Measurements from ENCODE around the gene ADAM11.

- TF ChIP-seq JUNB (IDR thresholded peaks at IDR 0.05) (no peak), POLR2A (IDR thresholded peaks at IDR 0.05; ENCODE audit: low read length) (no peak), SMC3 (IDR thresholded peaks at IDR 0.05) (no peak), EP300 (IDR thresholded peaks at IDR 0.05) (no peak), RCOR1 (IDR thresholded peaks at IDR 0.05; ENCODE audit: low read depth, low read length) (no peak), SREBF2 (IDR thresholded peaks at IDR 0.05) (no peak), ZFP36 (IDR thresholded peaks at IDR 0.05; ENCODE audit: borderline replicate concordance, partially characterized antibody) (no peak)
- TF ChIP-seq, protein P1, sequence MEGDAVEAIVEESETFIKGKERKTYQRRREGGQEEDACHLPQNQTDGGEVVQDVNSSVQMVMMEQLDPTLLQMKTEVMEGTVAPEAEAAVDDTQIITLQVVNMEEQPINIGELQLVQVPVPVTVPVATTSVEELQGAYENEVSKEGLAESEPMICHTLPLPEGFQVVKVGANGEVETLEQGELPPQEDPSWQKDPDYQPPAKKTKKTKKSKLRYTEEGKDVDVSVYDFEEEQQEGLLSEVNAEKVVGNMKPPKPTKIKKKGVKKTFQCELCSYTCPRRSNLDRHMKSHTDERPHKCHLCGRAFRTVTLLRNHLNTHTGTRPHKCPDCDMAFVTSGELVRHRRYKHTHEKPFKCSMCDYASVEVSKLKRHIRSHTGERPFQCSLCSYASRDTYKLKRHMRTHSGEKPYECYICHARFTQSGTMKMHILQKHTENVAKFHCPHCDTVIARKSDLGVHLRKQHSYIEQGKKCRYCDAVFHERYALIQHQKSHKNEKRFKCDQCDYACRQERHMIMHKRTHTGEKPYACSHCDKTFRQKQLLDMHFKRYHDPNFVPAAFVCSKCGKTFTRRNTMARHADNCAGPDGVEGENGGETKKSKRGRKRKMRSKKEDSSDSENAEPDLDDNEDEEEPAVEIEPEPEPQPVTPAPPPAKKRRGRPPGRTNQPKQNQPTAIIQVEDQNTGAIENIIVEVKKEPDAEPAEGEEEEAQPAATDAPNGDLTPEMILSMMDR (IDR thresholded peaks at IDR 0.05): no peak
- TF ChIP-seq, protein P2, sequence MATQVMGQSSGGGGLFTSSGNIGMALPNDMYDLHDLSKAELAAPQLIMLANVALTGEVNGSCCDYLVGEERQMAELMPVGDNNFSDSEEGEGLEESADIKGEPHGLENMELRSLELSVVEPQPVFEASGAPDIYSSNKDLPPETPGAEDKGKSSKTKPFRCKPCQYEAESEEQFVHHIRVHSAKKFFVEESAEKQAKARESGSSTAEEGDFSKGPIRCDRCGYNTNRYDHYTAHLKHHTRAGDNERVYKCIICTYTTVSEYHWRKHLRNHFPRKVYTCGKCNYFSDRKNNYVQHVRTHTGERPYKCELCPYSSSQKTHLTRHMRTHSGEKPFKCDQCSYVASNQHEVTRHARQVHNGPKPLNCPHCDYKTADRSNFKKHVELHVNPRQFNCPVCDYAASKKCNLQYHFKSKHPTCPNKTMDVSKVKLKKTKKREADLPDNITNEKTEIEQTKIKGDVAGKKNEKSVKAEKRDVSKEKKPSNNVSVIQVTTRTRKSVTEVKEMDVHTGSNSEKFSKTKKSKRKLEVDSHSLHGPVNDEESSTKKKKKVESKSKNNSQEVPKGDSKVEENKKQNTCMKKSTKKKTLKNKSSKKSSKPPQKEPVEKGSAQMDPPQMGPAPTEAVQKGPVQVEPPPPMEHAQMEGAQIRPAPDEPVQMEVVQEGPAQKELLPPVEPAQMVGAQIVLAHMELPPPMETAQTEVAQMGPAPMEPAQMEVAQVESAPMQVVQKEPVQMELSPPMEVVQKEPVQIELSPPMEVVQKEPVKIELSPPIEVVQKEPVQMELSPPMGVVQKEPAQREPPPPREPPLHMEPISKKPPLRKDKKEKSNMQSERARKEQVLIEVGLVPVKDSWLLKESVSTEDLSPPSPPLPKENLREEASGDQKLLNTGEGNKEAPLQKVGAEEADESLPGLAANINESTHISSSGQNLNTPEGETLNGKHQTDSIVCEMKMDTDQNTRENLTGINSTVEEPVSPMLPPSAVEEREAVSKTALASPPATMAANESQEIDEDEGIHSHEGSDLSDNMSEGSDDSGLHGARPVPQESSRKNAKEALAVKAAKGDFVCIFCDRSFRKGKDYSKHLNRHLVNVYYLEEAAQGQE (IDR thresholded peaks at IDR 0.05): no peak
Observed at GRCh38 chr17:44801880-44802279, 43.1 kb downstream of the ADAM11 start.

Data from A549 (cell line).